ENCODE data around the gene DERL3. TPM values are rescaled to one million over a fixed set of nuclear protein-coding genes. Genes with fewer than 3 reads are reported as not detected.

The DERL3 gene
- total and polyA plus RNA-seq, 2 of the 13 experiments (the other 11 are each of a cell fraction or from before 2014, with no cell fraction given) = not detected

- TF ChIP-seq GRHL1 (CRISPR knock-in tag; conservative IDR thresholded peaks at IDR 0.05) (no peak), ZNF746 (CRISPR knock-in tag; IDR thresholded peaks at IDR 0.05) (no peak), ZNF614 (CRISPR knock-in tag; IDR thresholded peaks at IDR 0.05; ENCODE audit: borderline replicate concordance) (no peak)
Measured at GRCh38 chr22:23883658-23884057, 44.9 kb upstream of the DERL3 start (continued).

GRCh38 chr22:23882370-23882769 is 43.6 kb upstream of the DERL3 start:
- BruUV-seq (replicated peaks) = no TSS peak
- 83% methylated on average over 7 of the region's 20 CpGs for WGBS (ENCODE audit: low lambda C conversion rate)
- Histone ChIP-seq H3K4me1 (ENCODE audit: insufficient read depth, low read length) (peaks cover 23% of the 10 kb centered on the region), H4K20me1 (ENCODE audit: insufficient read depth, low read length) (no peaks in the 10 kb centered on the region), H3K9me3 (ENCODE audit: low read length) (no peaks in the 10 kb centered on the region), H3K27me3 (ENCODE audit: control insufficient read depth in 1 of 2, insufficient read depth in 2 of 2, low read length in 2 of 2) (no peaks in the 10 kb centered on the region), H3K4me2 (ENCODE audit: low read depth, low read length) (no peak overlapping the region), H3K36me3 (replicated peaks in 1 of 2; ENCODE audit: control insufficient read depth in 1 of 2, insufficient read depth in 2 of 2, low read length in 2 of 2) (peaks cover 6 to 16% of the 10 kb centered on the region in 2 experiments; a peak in 3 of 5 replicates), H3K79me2 (ENCODE audit: insufficient read depth, low read length) (no peaks in the 10 kb centered on the region), H2AFZ (ENCODE audit: low read length) (no peak overlapping the region), H3K4me3 (replicated peaks in 1 of 3; ENCODE audit: insufficient read depth in 1 of 3, low read depth in 2 of 3, low read length in 3 of 3) (no peak overlapping the region), H3K9ac (ENCODE audit: insufficient read depth, low read depth, low read length) (no peak overlapping the region), H3K27ac (ENCODE audit: extremely low read length, insufficient read depth, low read length) (no peak overlapping the region)
- POLR2A ChIA-PET = no interaction called here
- intact Hi-C loops (cut with micrococcal nuclease; ENCODE audit: unreplicated experiment) (no loop called here), in situ Hi-C loops (cut with HindIII; ENCODE audit: extremely low pct_ligation_motif_present, low pct_unique_long_range_greater_than_20kb) (no loop called here)
- TF ChIP-seq BORCS8-MEF2B (CRISPR knock-in tag; IDR thresholded peaks at IDR 0.05) (no peak), NR2F6 (IDR thresholded peaks at IDR 0.05) (no peak), NR2F6 (CRISPR knock-in tag; IDR thresholded peaks at IDR 0.05) (no peak), DNMT1 (CRISPR knock-in tag; IDR thresholded peaks at IDR 0.05) (no peak), TEAD3 (CRISPR knock-in tag; optimal IDR thresholded peaks at IDR 0.05; ENCODE audit: borderline replicate concordance) (no peak), HNRNPUL1 (IDR thresholded peaks at IDR 0.05; ENCODE audit: low read depth, low read length) (no peak), MBNL3 (CRISPR knock-in tag; conservative IDR thresholded peaks at IDR 0.05) (no peak), ZNF639 (CRISPR knock-in tag; conservative IDR thresholded peaks at IDR 0.05) (no peak), RNF2 (conservative IDR thresholded peaks at IDR 0.05; ENCODE audit: low read depth) (no peak), ZNF644 (CRISPR knock-in tag; IDR thresholded peaks at IDR 0.05; ENCODE audit: low read depth) (no peak)
- FAIRE-seq (no peak), ATAC-seq (no peak), DNase-seq (ENCODE audit: low spot score) (no peak)
- CTCF ChIA-PET (ENCODE audit: low intra/inter-chr PET ratio, low total read pairs) = no interaction called here
